Endodermal cell (in vitro differentiated cells): ENCODE measurements around the gene JAKMIP1. TPM values are rescaled to one million over a fixed set of nuclear protein-coding genes. Genes with fewer than 3 reads are reported as not detected.
"Not testable (repeated sequence)": the region's sequence is repeated elsewhere in the genome, so short reads cannot be mapped to it uniquely, and the experiment has no call there.

Experiments used
- DNase-seq: peaks from one replicate; pipeline ENCODE4 v3.0.0-alpha.2; 2017
- H3K27ac ChIP-seq: 2 replicates; pipeline ENCODE4 v1.5.1; 2013; ENCODE audit warnings: mild to moderate bottlenecking, low read depth, low read length, moderate library complexity
- H3K27me3 ChIP-seq: 2 replicates; pipeline ENCODE4 v1.6.1; 2013; ENCODE audit warnings: mild to moderate bottlenecking, low read length, moderate library complexity; ENCODE audit not compliant: insufficient read depth, control insufficient read depth, poor library complexity, severe bottlenecking
- H3K36me3 ChIP-seq: 2 replicates; pipeline ENCODE4 v1.7.0; 2013; ENCODE audit warnings: mild to moderate bottlenecking, low read length, moderate library complexity; ENCODE audit not compliant: control insufficient read depth, insufficient read depth
- H3K4me1 ChIP-seq: one replicate; pipeline ENCODE4 v1.7.0; 2013; ENCODE audit warnings: low read length; ENCODE audit not compliant: control insufficient read depth, insufficient read depth
- H3K4me3 ChIP-seq: 2 replicates; pipeline ENCODE4 v1.5.1; 2013; ENCODE audit warnings: mild to moderate bottlenecking, low read length, moderate library complexity
- H3K9ac ChIP-seq: 2 replicates; pipeline ENCODE4 v1.6.1; 2013; ENCODE audit warnings: mild to moderate bottlenecking, low read length, moderate library complexity; ENCODE audit not compliant: poor library complexity, severe bottlenecking; ENCODE audit errors: extremely low read depth
- H3K9me3 ChIP-seq: 2 replicates; pipeline ENCODE4 v1.6.1; 2013; ENCODE audit warnings: mild to moderate bottlenecking, low read length, moderate library complexity; ENCODE audit not compliant: control insufficient read depth
- H3K27ac Mint-ChIP-seq: 2 replicates; pipeline ENCODE4 v1.8.0; 2020; ENCODE audit warnings: mixed read lengths
- H3K27me3 Mint-ChIP-seq: 2 replicates; pipeline ENCODE4 v1.8.0; 2021; ENCODE audit warnings: mild to moderate bottlenecking, mixed read lengths; ENCODE audit not compliant: insufficient read depth
- H3K36me3 Mint-ChIP-seq: 2 replicates; pipeline ENCODE4 v1.8.0; 2020; ENCODE audit warnings: low read depth, mixed read lengths
- H3K4me1 Mint-ChIP-seq: 2 replicates; pipeline ENCODE4 v1.8.0; 2020; ENCODE audit warnings: mixed read lengths
- H3K4me3 Mint-ChIP-seq: 2 replicates; pipeline ENCODE4 v1.8.0; 2020; ENCODE audit warnings: mild to moderate bottlenecking, moderate library complexity, mixed read lengths
- H3K9me3 Mint-ChIP-seq: 2 replicates; pipeline ENCODE4 v1.8.0; 2020; ENCODE audit warnings: mild to moderate bottlenecking, mixed read lengths
- WGBS, 2 experiments: methylation state at CpG; one replicate each; pipeline versions ENCODE4 v1.1.5 to v1.1.7; 2013; ENCODE audit warnings: missing lambda C conversion rate in 2 of 2, mixed read lengths in 1 of 2; ENCODE audit not compliant: insufficient coverage in 1 of 2, insufficient read length in 1 of 2; 5-methylcytosine and 5-hydroxymethylcytosine counted together
- total RNA-seq, 2 donors: library from RNA; stranded (reverse); fragmentation: NEBNext Ultra II Directional in 1 of 2; extraction: Animal tissue kit (Norgen Biotek cat#: 25700) in 1 of 2; gene quantifications; 2 replicates in 1 of 2; 3 replicates in 1 of 2; pipeline ENCODE4 v1.2.1, GENCODE V29; 2021
- TF ChIP-seq, protein P1 (sequence below): fragments of 200-600 bp; sonication (generic); conservative IDR thresholded peaks from 2 replicates; pipeline ENCODE4 v1.5.0; 2021; ENCODE audit warnings: antibody characterized with exemption, mild to moderate bottlenecking

JAKMIP1 gene
- total RNA-seq, 2 donors from 2014 or later = 10.4 to 11.2 TPM

DNA sequence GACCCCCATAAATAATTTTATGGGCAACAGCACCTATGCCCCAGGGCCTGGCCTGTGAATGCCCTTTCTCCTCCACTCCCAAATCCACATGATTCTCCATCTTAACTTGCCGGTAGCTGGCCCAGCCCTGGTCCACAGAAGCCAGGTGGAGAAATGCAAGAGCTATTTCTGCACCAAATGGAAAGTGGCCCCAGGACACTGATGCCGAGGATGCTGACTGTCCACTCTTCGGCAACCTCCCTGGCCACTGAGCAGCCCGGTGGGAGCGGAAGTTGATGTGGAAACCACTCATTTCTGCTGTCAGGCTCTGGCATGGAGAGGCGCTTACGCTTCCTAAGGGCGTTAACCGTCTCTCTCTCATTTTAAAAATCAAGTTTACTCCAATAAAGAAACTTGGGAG lies 58.8 kb downstream of the JAKMIP1 start:
- Histone ChIP-seq H3K27ac (no peak overlapping the region), H3K4me1 (peaks cover 2% of the 10 kb centered on the region), H3K4me3 (no peak overlapping the region), H3K27me3 (no peaks in the 10 kb centered on the region), H3K36me3 (peaks cover 20% of the 10 kb centered on the region), H3K9me3 (peaks cover 25% of the 10 kb centered on the region), H3K9ac (no peak overlapping the region)
- TF ChIP-seq, protein P1, sequence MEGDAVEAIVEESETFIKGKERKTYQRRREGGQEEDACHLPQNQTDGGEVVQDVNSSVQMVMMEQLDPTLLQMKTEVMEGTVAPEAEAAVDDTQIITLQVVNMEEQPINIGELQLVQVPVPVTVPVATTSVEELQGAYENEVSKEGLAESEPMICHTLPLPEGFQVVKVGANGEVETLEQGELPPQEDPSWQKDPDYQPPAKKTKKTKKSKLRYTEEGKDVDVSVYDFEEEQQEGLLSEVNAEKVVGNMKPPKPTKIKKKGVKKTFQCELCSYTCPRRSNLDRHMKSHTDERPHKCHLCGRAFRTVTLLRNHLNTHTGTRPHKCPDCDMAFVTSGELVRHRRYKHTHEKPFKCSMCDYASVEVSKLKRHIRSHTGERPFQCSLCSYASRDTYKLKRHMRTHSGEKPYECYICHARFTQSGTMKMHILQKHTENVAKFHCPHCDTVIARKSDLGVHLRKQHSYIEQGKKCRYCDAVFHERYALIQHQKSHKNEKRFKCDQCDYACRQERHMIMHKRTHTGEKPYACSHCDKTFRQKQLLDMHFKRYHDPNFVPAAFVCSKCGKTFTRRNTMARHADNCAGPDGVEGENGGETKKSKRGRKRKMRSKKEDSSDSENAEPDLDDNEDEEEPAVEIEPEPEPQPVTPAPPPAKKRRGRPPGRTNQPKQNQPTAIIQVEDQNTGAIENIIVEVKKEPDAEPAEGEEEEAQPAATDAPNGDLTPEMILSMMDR = no peak
- peaks cover 48% of the 10 kb centered on the region for H3K36me3 Mint-ChIP-seq
- no peaks in the 10 kb centered on the region for H3K27me3 Mint-ChIP-seq
- no peak for DNase-seq
- H3K27ac Mint-ChIP-seq = no peak overlapping the region
- peaks cover 23% of the 10 kb centered on the region for H3K9me3 Mint-ChIP-seq
- WGBS, 2 experiments = 84 to 89% methylated on average over 7 to 9 of the region's 9 CpGs
- H3K4me1 Mint-ChIP-seq = peaks cover 11% of the 10 kb centered on the region
- no peak overlapping the region for H3K4me3 Mint-ChIP-seq

DNA sequence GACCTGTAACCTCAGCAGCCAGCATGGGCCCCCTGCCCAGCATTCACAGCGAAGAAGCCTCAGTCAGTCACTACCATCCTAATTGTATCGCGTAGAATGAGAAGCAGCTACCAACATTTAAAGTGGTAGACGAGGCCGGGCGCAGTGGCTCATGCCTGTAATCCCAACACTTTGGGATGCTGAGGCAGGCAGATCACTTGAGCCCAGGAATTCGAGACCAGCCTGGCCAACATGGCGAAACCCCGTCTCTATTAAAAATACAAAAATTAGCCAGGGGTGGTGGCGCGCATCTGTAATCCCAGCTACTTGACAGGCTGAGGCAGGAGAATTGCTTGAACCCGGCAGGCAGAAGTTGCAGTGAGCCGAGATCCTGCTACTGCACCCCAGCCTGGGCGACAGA lies 59.3 kb downstream of the JAKMIP1 start:
- H3K27me3 ChIP-seq, H3K27ac Mint-ChIP-seq, H3K27me3 Mint-ChIP-seq, H3K9ac ChIP-seq, H3K4me3 Mint-ChIP-seq, DNase-seq, H3K27ac ChIP-seq, H3K4me1 ChIP-seq, H3K4me3 ChIP-seq: not testable (repeated sequence)
- Histone ChIP-seq H3K36me3 (peaks cover 20% of the 10 kb centered on the region), H3K9me3 (peaks cover 31% of the 10 kb centered on the region)
- Mint-ChIP-seq H3K36me3 (peaks cover 47% of the 10 kb centered on the region), H3K9me3 (peaks cover 27% of the 10 kb centered on the region), H3K4me1 (peaks cover 11% of the 10 kb centered on the region)
- WGBS, 2 experiments = 91 to 96% methylated on average over 11 to 14 of the region's 14 CpGs

DNA sequence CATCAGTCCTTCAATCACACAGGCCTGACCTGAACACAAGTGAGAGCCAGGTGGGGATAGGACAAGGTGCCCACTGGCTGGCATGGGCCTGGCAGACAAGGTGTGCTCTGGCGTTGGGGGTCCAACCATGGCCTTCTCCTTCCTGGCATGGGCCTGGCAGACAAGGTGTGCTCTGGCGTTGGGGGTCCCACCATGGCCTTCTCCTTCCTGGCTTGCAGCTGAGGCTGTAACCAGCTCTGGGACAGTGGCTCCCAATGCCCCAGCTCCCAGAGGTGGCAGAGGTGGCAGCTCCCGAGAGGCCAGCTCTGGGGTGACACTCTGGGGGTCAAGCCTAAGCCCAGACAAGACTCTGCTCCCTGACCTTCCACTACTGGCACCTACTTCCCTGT lies 62.6 kb downstream of the JAKMIP1 start:
- Histone ChIP-seq H3K9me3 (peaks cover 50% of the 10 kb centered on the region), H3K27me3 (no peaks in the 10 kb centered on the region), H3K4me1 (peaks cover 2% of the 10 kb centered on the region), H3K36me3 (peaks cover 24% of the 10 kb centered on the region), H3K27ac (no peak overlapping the region), H3K4me3 (no peak overlapping the region), H3K9ac (no peak overlapping the region)
- WGBS, 2 experiments = 89 to 100% methylated on average over 2 to 3 of the region's 3 CpGs
- peaks cover 11% of the 10 kb centered on the region for H3K4me1 Mint-ChIP-seq
- no peak for DNase-seq
- no peak overlapping the region for H3K4me3 Mint-ChIP-seq
- TF ChIP-seq, protein P1 = no peak
- no peaks in the 10 kb centered on the region for H3K27me3 Mint-ChIP-seq
- H3K9me3 Mint-ChIP-seq = peaks cover 43% of the 10 kb centered on the region
- H3K27ac Mint-ChIP-seq = no peak overlapping the region
- peaks cover 56% of the 10 kb centered on the region for H3K36me3 Mint-ChIP-seq
